GM21367 (cell line): ENCODE results near the gene MPRIP.

Experiments
- ATAC-seq: cut with Tn5 transposase; IDR thresholded peaks from one replicate; pipeline ENCODE4 v1.9.1; 2021; ENCODE audit not compliant: unreplicated experiment

The MPRIP gene

DNA sequence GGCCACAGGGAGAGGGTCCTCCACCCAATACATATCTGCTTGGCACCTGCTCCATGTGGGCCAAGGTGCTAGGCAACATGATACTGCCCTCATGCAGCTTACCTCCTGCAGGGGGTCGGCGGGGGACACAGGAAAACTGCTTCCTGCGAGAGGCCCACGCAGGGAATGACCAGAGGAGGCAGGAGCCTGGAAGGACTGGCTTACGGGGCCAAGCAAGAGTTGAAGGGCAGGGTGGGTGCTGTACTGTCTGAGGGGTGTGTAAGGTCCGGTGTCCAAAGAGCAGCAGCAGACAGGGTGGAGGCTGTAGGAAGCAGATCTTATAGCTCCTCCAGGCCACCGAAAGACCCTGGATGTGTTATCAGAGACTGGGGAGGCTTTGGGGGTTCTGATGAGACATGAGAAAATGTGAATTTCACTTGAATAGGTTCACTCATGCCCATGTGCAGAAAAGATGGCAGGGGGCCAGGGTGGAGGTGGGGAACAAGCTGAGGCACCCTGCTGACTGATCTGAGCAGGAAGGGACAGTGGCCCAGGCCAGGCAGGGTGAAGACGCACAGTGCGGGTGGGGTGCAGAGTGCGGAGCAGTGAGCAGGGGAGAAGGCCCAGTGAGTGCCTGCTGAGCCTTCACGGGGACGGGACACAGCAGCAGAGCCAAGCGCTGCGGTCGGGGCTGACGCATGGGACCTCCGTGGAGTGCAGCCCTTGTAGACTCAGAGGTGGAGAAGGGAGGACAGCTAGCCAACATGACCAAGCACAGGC is 186.4 kb downstream of the MPRIP start:
- ATAC-seq = no peak

DNA sequence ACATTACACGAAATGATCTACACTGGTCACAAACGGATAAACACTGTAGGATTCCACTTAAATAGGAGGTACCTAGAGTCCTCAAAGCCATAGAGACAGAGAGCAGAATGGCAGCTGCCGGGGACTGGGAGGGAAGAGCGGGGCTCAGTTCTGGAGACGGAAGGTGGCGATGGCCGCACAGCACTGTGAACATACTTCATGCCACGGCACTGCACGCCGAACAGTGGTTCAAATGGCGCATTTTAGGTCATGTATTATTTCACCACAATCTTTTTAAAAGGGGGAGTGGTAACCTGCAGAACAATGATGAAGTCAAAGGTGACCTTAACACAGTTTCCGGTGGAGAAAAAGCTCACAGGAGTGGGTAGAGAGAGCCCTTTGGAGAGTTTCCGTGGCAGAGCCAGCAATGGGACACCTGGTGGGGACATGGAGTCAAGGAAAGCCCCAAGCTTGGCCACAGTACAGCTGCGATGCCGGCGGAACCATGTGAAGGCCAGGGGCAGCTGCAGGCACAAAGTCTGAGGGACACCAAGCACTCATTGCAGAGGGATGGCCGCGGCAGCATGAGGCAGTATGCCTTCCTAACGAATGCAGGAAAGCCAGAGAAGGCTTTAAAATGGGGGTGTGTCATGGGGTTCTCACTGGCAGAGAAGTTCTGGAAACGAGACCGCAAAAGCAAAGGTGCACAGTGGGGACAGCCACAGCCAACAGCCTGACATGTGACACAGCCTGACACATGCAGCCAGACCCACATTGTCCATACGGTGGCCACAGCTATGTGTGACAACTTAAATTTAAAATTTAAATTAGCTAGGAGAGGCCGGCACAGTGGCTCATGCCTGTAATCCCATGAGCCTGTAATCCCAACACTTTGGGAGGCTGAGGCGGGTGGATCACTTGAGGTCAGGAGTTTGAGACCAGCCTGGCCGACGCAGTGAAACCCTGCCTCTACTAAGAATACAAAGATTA is 187.4 kb downstream of the MPRIP start:
- ATAC-seq = no peak

DNA sequence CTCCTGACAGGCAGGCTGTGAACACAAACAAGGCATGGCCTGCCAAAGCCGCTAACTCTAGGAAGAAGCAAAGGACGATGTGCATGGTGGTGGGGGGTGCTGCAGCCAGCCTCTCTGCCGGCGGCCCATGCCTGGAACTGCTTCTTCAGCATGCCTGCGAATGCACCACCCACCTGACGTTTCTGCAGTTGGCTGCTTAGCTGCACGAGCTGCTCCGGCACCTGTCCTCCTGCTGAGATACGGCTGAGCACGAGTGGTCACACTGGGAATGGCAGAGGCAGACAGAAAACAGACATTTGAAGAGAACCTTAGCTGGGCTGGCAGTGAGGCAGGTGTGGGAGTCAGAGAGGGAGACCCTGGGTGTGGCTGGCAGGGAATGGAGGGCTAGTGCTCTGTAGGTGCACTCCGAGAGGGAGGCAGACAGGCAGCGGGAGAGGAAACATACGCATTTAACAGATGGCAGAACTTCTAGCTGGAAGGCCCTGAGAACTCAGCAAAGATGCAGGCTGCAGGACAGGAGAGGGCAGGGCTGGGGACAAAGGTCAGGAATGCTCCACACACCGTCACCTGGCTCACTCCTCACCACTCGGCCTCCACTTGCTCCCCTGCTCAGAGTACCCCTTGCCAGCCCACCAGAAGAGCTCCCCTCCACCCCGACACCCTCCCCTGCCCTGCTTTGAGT is 189.5 kb downstream of the MPRIP start:
- ATAC-seq = no peak

DNA sequence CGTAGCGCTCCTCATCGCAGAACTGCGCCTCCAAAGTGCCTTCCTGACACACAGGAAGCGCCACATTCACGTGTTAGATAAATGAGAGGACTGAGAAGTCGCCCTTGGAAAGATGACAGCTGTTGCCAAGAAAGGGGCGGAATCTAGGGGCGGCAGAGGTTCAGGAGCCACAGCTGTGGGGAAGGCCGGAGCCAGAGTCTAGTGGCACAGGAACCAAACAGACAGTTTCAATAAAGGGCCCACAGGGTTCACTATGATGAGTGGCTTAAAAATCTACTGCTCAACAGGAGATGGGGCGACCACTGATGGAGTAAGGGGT is 190.0 kb downstream of the MPRIP start:
- ATAC-seq = no peak

DNA sequence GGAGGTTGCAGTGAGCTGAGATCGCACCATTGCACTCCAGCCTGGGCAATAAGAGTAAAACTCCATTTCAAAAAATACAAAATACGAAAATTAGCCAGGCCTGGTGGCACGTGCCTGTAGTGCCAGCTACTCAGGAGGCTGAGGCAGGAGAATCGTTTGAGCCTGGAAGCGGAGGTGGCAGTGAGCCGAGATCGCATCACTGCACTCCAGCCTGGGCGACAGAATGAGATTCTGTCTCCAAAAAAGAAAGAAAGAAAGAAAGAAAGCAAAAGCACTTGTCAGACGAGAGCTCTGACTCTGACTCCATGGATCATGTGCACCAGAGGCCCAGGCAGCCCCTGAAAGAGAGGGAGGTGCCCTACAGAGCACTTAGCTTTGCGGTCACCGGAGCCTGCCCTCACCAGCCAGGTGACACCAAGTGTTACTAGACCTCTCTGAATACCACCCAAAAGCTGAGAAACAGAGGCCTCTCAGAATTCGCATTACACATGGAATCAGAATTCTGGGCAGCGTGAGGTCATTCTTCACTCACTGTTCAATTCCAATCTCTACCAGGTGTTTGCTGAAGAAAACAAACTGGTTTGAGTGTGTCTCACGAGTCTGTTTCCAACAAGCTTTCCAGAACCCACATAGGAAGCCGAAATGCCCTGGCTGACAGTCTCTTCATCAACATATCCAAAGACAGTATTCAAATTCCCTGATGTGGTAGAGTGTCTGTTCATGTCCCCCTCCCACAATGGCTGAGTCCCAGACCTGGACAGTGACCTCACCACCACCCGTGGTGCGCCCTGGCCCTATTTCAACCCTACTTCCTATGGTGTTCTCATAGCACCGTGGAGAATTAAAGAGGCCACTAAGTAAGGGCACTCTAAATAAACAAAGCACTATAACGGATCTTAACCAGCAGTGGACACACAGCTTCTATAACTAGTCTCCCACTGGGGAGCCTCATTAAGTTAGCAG is 193.2 kb downstream of the MPRIP start:
- no peak for ATAC-seq

DNA sequence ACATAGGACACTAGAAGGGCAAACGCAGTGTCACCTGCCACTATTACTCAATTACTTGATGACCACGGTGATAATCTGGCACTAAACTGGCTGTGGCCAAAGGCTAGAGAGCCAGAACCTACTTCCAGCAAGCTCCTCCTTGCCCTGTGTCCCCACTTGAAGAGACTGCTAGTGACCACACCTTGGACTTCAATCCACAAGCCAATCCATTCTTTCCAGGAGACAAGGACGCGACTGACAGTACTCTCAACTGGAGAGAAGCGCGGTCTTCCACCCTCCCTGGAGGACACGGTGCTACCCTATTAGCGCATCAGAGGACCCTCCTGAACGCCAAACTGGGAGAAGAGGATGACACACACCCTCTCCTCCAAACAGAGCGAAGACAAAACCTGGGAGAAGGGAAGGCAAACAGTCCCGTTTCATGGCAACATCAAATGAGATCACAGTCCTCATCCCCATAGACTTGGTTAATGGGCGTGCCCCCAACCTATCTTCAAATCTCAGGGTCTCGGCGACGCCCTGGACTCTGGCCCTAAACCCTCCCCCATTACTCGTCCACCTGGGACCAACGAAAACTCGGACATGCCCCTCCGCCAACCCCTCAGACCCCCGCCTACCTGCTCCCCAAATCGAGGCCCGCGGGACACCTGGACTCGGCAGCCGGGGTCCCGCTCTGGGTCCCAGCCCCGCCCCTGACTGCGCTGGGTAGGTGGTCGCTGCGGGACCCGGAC is 194.2 kb downstream of the MPRIP start:
- no peak for ATAC-seq

DNA sequence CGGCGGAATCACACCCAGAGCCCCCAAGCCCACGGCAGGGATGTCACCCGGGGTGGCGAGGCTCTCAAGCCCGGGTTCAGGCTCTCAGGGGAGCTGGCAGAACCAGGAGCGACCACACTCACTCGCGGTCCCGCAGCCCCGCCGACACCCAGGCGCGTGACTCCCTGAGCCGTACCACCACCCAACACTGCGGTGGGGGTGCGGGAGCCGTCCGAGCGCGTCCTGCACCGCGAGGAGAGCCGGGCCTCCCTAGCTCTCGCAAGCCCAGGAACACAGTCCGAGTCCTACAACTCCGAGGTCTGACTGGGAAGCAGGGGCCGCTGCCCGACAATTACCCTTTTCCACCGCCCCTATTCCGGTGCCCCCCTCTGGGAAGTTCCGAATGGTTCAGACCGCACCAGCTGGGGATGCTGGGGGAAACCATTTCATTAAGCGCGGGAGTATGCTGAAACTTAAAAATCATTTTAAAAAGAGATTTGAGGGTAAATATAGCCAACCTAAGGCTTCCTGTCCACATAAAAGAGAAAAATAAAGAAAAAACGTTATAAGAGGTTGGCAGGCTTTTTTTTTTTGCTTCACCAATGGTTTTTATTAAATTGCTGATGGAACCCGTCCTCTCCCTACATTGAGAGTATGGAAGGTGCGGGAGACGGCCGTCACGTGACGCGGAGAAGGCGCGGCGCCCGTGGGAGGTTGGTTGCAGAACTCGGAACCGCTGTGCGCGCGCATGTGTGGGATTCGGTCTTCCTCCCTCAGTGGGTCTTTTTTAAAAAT is 195.0 kb downstream of the MPRIP start, which contains the start of gene FLCN:
Gene FLCN, minus strand, starts transcription at position 143 of the 774 bp plus-strand sequence. CDS start 9,031 bp downstream, outside the sequence.
- ATAC-seq = peak; percentile 57

DNA sequence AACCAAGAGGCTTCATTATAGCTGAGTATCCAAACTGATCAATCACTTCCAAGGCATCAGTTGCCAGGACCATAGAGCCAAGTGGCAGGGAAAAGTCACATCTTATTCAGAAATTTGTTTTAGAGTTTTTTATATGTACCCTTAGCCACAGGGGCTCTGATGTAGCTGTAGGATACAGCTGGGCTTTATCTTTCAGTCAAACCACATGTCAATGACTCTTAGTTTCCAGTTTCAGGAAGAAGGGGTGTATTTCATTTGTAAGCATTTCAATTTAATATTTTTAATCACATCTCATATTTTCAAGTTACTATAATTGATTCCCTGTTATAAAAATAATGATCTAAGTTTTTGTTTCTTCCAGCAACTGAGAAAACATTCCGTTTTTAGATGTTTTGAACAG is 197.6 kb downstream of the MPRIP start:
- no peak for ATAC-seq

DNA sequence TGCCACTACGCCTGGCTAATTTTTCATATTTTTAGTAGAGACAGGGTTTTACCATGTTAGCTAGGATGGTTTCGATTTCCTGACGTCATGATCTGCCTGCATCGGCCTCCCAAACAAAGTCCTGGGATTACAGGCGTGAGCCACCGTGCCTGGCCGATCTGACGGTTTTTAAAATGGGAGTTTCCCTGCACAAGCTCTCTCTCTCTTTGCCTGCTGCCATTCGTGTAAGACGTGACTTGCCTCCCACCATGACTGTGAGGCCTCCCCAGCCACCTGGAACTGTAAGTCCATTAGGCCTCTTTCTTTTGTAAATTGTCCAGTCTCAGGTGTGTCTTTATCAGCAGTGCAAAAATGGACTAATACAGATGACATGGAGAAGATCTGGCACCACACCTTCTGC is 199.4 kb downstream of the MPRIP start:
- ATAC-seq = no peak

DNA sequence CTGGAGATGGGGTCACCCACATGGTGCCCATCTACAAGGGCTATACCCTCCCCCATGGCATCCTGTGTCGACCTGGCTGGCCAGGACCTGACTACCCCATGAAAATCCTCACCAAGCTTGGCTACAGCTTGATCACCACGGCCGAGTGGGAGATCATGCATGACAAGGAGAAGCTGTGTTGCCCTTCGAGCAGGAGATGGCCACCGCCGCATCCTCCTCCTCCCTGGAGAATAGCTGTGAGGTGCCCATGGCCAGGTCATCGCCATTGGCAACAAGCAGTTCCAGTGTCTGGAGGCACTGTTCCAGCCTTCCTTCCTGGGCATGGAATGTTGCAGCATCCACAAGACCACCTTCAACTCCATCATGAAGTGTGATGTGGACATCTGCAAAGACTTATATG is 200.0 kb downstream of the MPRIP start:
- ATAC-seq = no peak
